H1 (cell line): ENCODE results near the gene IPO9. TPM values are rescaled to one million over a fixed set of nuclear protein-coding genes. Genes with fewer than 3 reads are reported as not detected.

Experiments used
- CTCF ChIA-PET: fragments of 300-600 bp; sonication (Branson Sonifier 250); formaldehyde crosslinking; loops from one replicate; lab custom pipeline; 2021; ENCODE audit not compliant: partially characterized antibody; lab: Charles Lee
- POLR2A ChIA-PET: fragments of 300-600 bp; sonication (Branson Sonifier 250); formaldehyde crosslinking; loops from one replicate; lab custom pipeline; 2021; ENCODE audit warnings: inconsistent platforms; ENCODE audit not compliant: partially characterized antibody; lab: Charles Lee
- DNase-seq, 2 experiments: peaks; one replicate each; pipeline versions ENCODE4 v3.0.0 to v3.0.0-alpha.2; 2010 to 2022; ENCODE audit warnings: low spot score in 2 of 2, low read depth in 1 of 2, mixed read lengths in 1 of 2
- FAIRE-seq: peaks from 2 replicates; lab custom pipeline; 2011; peaks lifted over from hg19 to GRCh38; lab: Jason Lieb, UNC
- H2AFZ ChIP-seq: 2 replicates; pipeline ENCODE4 v1.8.1; 2012; ENCODE audit warnings: low read length, inconsistent platforms
- H2AK5ac ChIP-seq: 2 replicates; pipeline ENCODE4 v1.6.1; 2013; ENCODE audit warnings: low read depth, low read length
- H2BK120ac ChIP-seq: replicated peaks from 2 replicates; pipeline ENCODE3; 2013; ENCODE audit warnings: low read depth, low read length, inconsistent platforms
- H2BK12ac ChIP-seq: 2 replicates; pipeline ENCODE4 v1.6.1; 2013; ENCODE audit warnings: low read depth, low read length
- H2BK15ac ChIP-seq: 2 replicates; pipeline ENCODE4 v1.6.1; 2013; ENCODE audit warnings: low read length
- H2BK20ac ChIP-seq: 2 replicates; pipeline ENCODE4 v1.6.1; 2013; ENCODE audit warnings: low read length
- H2BK5ac ChIP-seq: 2 replicates; pipeline ENCODE4 v1.6.1; 2013; ENCODE audit warnings: low read depth, low read length
- H3K14ac ChIP-seq: 2 replicates; pipeline ENCODE4 v1.6.1; 2013; ENCODE audit warnings: inconsistent platforms; ENCODE audit not compliant: insufficient read length
- H3K18ac ChIP-seq: 2 replicates; pipeline ENCODE4 v1.6.1; 2013; ENCODE audit warnings: low read length; ENCODE audit errors: extremely low read depth
- H3K23ac ChIP-seq: 2 replicates; pipeline ENCODE4 v1.6.1; 2013; ENCODE audit warnings: inconsistent platforms; ENCODE audit not compliant: insufficient read length
- H3K23me2 ChIP-seq: 2 replicates; pipeline ENCODE4 v1.6.1; 2013; ENCODE audit warnings: low read depth, low read length
- H3K27ac ChIP-seq: 2 replicates; pipeline ENCODE4 v1.6.1; 2011; ENCODE audit warnings: low read depth, low read length, inconsistent platforms
- H3K27me3 ChIP-seq, 4 experiments: replicated peaks in 1 of 4; 1 replicate in 1 of 4; 2 replicates in 3 of 4; pipeline versions ENCODE4 v1.6.1 to v1.8.1; 2011 to 2013; ENCODE audit warnings: low read length in 3 of 4, mild to moderate bottlenecking in 3 of 4, inconsistent platforms in 2 of 4, mixed read lengths in 2 of 4, moderate library complexity in 1 of 4; ENCODE audit not compliant: control insufficient read depth in 3 of 4, insufficient read depth in 3 of 4; ENCODE audit errors: extremely low read depth in 1 of 4
- H3K36me3 ChIP-seq, 4 experiments: 2 replicates each; pipeline versions ENCODE4 v1.6.1 to v1.8.1; 2011 to 2013; ENCODE audit warnings: mild to moderate bottlenecking in 4 of 4, low read length in 3 of 4, moderate library complexity in 2 of 4, control low read depth in 1 of 4, inconsistent platforms in 1 of 4; ENCODE audit not compliant: insufficient read depth in 4 of 4, control insufficient read depth in 2 of 4
- H3K4ac ChIP-seq: replicated peaks from 2 replicates; pipeline ENCODE3; 2013; ENCODE audit warnings: low read length, low read depth, mixed read lengths, inconsistent platforms; ENCODE audit not compliant: insufficient read length
- H3K4me1 ChIP-seq, 4 experiments: replicated peaks in 1 of 4; 1 replicate in 1 of 4; 2 replicates in 3 of 4; pipeline versions ENCODE4 v1.6.1 to v1.8.1; 2011 to 2013; ENCODE audit warnings: low read length in 3 of 4, inconsistent platforms in 2 of 4, mixed read lengths in 1 of 4; ENCODE audit not compliant: insufficient read depth in 4 of 4, control insufficient read depth in 3 of 4
- H3K4me2 ChIP-seq, 2 experiments: 2 replicates each; pipeline versions ENCODE4 v1.6.1 to v1.8.1; 2011 to 2013; ENCODE audit warnings: low read depth in 2 of 2, low read length in 2 of 2, control low read depth in 1 of 2, inconsistent platforms in 1 of 2, mild to moderate bottlenecking in 1 of 2; ENCODE audit not compliant: insufficient read depth in 1 of 2
- H3K4me3 ChIP-seq, 4 experiments: fragments of 200-600, 300-600 bp in 1 of 4; sonication (generic), shearing (Covaris generic), sonication (Bioruptor Twin) in 1 of 4; 2 replicates each; pipeline versions ENCODE4 v1.5.1 to v1.8.1; 2011 to 2016; ENCODE audit warnings: low read length in 4 of 4, low read depth in 3 of 4, control low read depth in 2 of 4, inconsistent platforms in 2 of 4, mild to moderate bottlenecking in 2 of 4, mixed read lengths in 1 of 4, moderate library complexity in 1 of 4; ENCODE audit not compliant: insufficient read depth in 2 of 4; ENCODE audit errors: extremely low read depth in 1 of 4
- H3K56ac ChIP-seq: replicated peaks from 2 replicates; pipeline ENCODE3; 2013; ENCODE audit warnings: low read depth, mild to moderate bottlenecking, mixed read lengths, low read length, inconsistent platforms; ENCODE audit not compliant: insufficient read length
- H3K79me1 ChIP-seq: 2 replicates; pipeline ENCODE4 v1.6.1; 2013; ENCODE audit warnings: low read depth, low read length, control low read depth
- H3K79me2 ChIP-seq, 2 experiments: 2 replicates each; pipeline versions ENCODE4 v1.6.1 to v1.8.1; 2012 to 2013; ENCODE audit warnings: low read length in 2 of 2, mild to moderate bottlenecking in 2 of 2, inconsistent platforms in 1 of 2; ENCODE audit not compliant: insufficient read depth in 2 of 2, control insufficient read depth in 1 of 2
- H3K9ac ChIP-seq, 4 experiments: replicated peaks in 1 of 4; 1 replicate in 1 of 4; 2 replicates in 3 of 4; pipeline versions ENCODE4 v1.6.1 to v1.8.1; 2011 to 2013; ENCODE audit warnings: low read depth in 3 of 4, low read length in 3 of 4, control low read depth in 2 of 4, mild to moderate bottlenecking in 2 of 4, moderate library complexity in 2 of 4, inconsistent platforms in 1 of 4; ENCODE audit errors: extremely low read depth in 1 of 4
- H3K9me3 ChIP-seq, 2 experiments: 2 replicates each; pipeline versions ENCODE4 v1.6.1 to v1.8.1; 2012 to 2013; ENCODE audit warnings: mild to moderate bottlenecking in 2 of 2, moderate library complexity in 2 of 2, control low read depth in 1 of 2, inconsistent platforms in 1 of 2, low read depth in 1 of 2, low read length in 1 of 2, mixed read lengths in 1 of 2; ENCODE audit not compliant: insufficient read depth in 2 of 2
- H4K20me1 ChIP-seq, 2 experiments: replicated peaks in 1 of 2; 2 replicates each; pipeline versions ENCODE3 to v1.8.1; 2011 to 2013; ENCODE audit warnings: inconsistent platforms in 2 of 2, low read length in 2 of 2, mild to moderate bottlenecking in 1 of 2; ENCODE audit not compliant: insufficient read depth in 2 of 2, control insufficient read depth in 1 of 2
- H4K5ac ChIP-seq: 2 replicates; pipeline ENCODE4 v1.6.1; 2013; ENCODE audit warnings: low read length, low read depth, mixed read lengths, inconsistent platforms; ENCODE audit not compliant: insufficient read length
- H4K8ac ChIP-seq: 2 replicates; pipeline ENCODE4 v1.8.0; 2013; ENCODE audit warnings: mild to moderate bottlenecking, moderate library complexity, low read length, inconsistent platforms; ENCODE audit not compliant: insufficient read depth; ENCODE audit errors: extremely low read depth
- H4K91ac ChIP-seq: replicated peaks from 2 replicates; pipeline ENCODE3; 2013; ENCODE audit warnings: low read length, mixed read lengths, inconsistent platforms; ENCODE audit not compliant: insufficient read length
- EGR1 ChIP-seq: IDR thresholded peaks from 2 replicates; pipeline ENCODE4 v1.6.1; 2011; ENCODE audit warnings: low read depth, low read length, borderline replicate concordance
- EZH2 ChIP-seq: fragments of 200-600 bp; sonication (generic); IDR thresholded peaks from 2 replicates; pipeline ENCODE4 v1.7.1; 2012; ENCODE audit warnings: low read depth, mild to moderate bottlenecking, moderate library complexity, low read length, inconsistent platforms; ENCODE audit not compliant: severe bottlenecking
- FOSL1 ChIP-seq: IDR thresholded peaks from 2 replicates; pipeline ENCODE4 v1.6.1; 2011; ENCODE audit warnings: mild to moderate bottlenecking, low read depth, low read length, moderate library complexity; ENCODE audit not compliant: insufficient read depth
- GABPA ChIP-seq: IDR thresholded peaks from 2 replicates; pipeline ENCODE4 v1.6.1; 2011; ENCODE audit warnings: mild to moderate bottlenecking, low read length, moderate library complexity, borderline replicate concordance; ENCODE audit not compliant: insufficient read depth
- NRF1 ChIP-seq: IDR thresholded peaks from 2 replicates; pipeline ENCODE4 v1.6.1; 2011; ENCODE audit warnings: mild to moderate bottlenecking, low read depth, low read length, improper control_type of control experiment
- WGBS, 2 experiments: shearing (Covaris generic) in 1 of 2; methylation state at CpG; one replicate each; pipeline versions ENCODE4 v1.1.6 to v1.1.7; 2013 to 2015; ENCODE audit warnings: low lambda C conversion rate in 2 of 2, mixed read lengths in 2 of 2, inconsistent platforms in 1 of 2, low coverage in 1 of 2, missing lambda C conversion rate in 1 of 2; ENCODE audit not compliant: insufficient replicate concordance in 2 of 2, insufficient coverage in 1 of 2, insufficient read length in 1 of 2; ENCODE audit errors: extremely low coverage in 1 of 2, missing lambda C conversion rate in 1 of 2; 5-methylcytosine and 5-hydroxymethylcytosine counted together
- polyA plus RNA-seq, 7 experiments: library from polyadenylated mRNA; depleted of rRNA in 3 of 7; stranded (reverse) in 5 of 7; unstranded in 2 of 7; fragments of >200 nt in 5 of 7; fragments of 200-250 nt in 2 of 7; gene quantifications; 1 replicate in 5 of 7; 2 replicates in 1 of 7; 4 replicates in 1 of 7; pipeline versions ENCODE4 v1.2.1 to v1.2.3, GENCODE V29; 2011 to 2013; ENCODE audit warnings: missing spikeins in 2 of 7, mixed read lengths in 2 of 7
- total RNA-seq: library from RNA; stranded (reverse); fragmentation: NEBNext Ultra II Directional; extraction: Animal tissue kit (Norgen Biotek cat#: 25700); gene quantifications from 2 replicates; pipeline ENCODE4 v1.2.1, GENCODE V29; 2021

Gene IPO9
- total and polyA plus RNA-seq, 2 of the 8 experiments (the other 6 are each of a cell fraction or from before 2014, with no cell fraction given) = 61.0 to 122 TPM

DNA sequence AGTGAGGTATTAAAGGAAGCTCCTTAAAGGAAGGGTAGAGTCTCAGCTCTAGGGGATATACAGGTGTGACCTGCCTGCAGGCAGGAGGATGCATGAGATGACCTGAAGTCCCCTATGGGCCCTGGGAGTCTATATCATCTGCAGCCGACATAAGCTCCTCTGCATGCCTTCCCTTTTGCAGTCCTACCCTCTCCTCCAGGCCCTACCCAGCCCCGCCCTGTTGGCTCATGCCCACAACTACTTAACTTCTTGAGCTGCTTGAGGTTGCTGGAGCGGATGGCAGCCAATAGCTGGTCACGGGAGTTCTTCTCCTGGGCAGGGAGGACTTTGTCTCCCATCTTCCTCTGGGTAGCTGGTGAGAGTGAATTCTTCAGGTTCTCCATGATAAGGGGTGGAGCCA lies 70.0 kb downstream of the IPO9 start:
- H2BK12ac ChIP-seq = no peak overlapping the region
- no peaks in the 10 kb centered on the region for H3K36me3 ChIP-seq
- no peak for FAIRE-seq
- TF ChIP-seq EZH2 (no peak), FOSL1 (no peak), EGR1 (no peak), GABPA (no peak), NRF1 (no peak)
- no peaks in the 10 kb centered on the region for H3K27me3 ChIP-seq
- H3K27ac ChIP-seq = no peak overlapping the region
- no peak overlapping the region for H2BK5ac ChIP-seq
- ChIA-PET CTCF (interaction anchor here (0.6 to 14.8 kb wide), 11 partner anchors 10 to 222 kb away, joined by 3 to 244 read pairs (median 6); partner anchors contain the start of gene LMOD1), POLR2A (interaction anchor here (1.2 to 1.5 kb wide), 2 partner anchors 15 to 18 kb away, joined by 3 to 4 read pairs; no protein-coding TSS in a partner anchor)
- no peak overlapping the region for H2BK120ac ChIP-seq
- no peaks in the 10 kb centered on the region for H3K79me1 ChIP-seq
- H3K4ac ChIP-seq = no peak overlapping the region
- H3K4me1 ChIP-seq = peaks cover 6 to 15% (median 12%) of the 10 kb centered on the region in 4 experiments
- no peak overlapping the region for H3K56ac ChIP-seq
- H4K20me1 ChIP-seq = no peaks in the 10 kb centered on the region
- no peak overlapping the region for H2BK20ac ChIP-seq
- no peak overlapping the region for H3K9ac ChIP-seq
- H3K4me2 ChIP-seq = no peak overlapping the region
- H4K5ac ChIP-seq = no peak overlapping the region
- H3K23me2 ChIP-seq = no peaks in the 10 kb centered on the region; the same call in none of the 2 replicates
- no peak overlapping the region for H2AK5ac ChIP-seq
- no peak overlapping the region for H2BK15ac ChIP-seq
- no peak overlapping the region for H2AFZ ChIP-seq
- 75% methylated on average over 4 of the region's 4 CpGs; no CpG with 5 or more reads in 1 of the 2 experiments for WGBS, 2 experiments
- H3K9me3 ChIP-seq = no peaks in the 10 kb centered on the region
- no peak overlapping the region for H4K8ac ChIP-seq
- H3K14ac ChIP-seq = no peak overlapping the region
- no peak overlapping the region for H3K18ac ChIP-seq
- DNase-seq = no peak
- H3K79me2 ChIP-seq = no peaks in the 10 kb centered on the region
- H3K4me3 ChIP-seq = no peak overlapping the region
- no peak overlapping the region for H3K23ac ChIP-seq
- H4K91ac ChIP-seq = no peak overlapping the region
